Brain microvascular endothelial cell (primary cell): ENCODE data around the gene AFF1.
A peak's percentile ranks its signal among the peaks of the same experiment; 100 is the strongest.

Source experiments
- DNase-seq: peaks from one replicate; pipeline ENCODE4 v3.0.0-alpha.2; 2020
- H3K27ac ChIP-seq: fragments of 250-450 bp; sonication (Bioruptor Pico); 2 replicates; pipeline ENCODE4 v1.5.1; 2020; ENCODE audit warnings: mild to moderate bottlenecking, moderate library complexity
- H3K27me3 ChIP-seq: fragments of 250-450 bp; sonication (Bioruptor Pico); replicated peaks from 2 replicates; pipeline ENCODE4 v1.5.1; 2020; ENCODE audit warnings: mild to moderate bottlenecking
- H3K36me3 ChIP-seq: fragments of 250-450 bp; sonication (Bioruptor Pico); replicated peaks from 2 replicates; pipeline ENCODE4 v1.5.1; 2020; ENCODE audit warnings: mild to moderate bottlenecking
- H3K4me3 ChIP-seq: 2 replicates; pipeline ENCODE4 v1.5.1; 2011; ENCODE audit warnings: low read depth, mild to moderate bottlenecking, control low read depth, low read length, moderate library complexity
- CTCF ChIP-seq: IDR thresholded peaks from 2 replicates; pipeline ENCODE4 v1.5.1; 2011; ENCODE audit warnings: low read depth, mild to moderate bottlenecking, moderate library complexity, low read length, control low read depth, inconsistent platforms; ENCODE audit errors: missing control alignments
- in situ Hi-C: cut with HindIII; loops from 2 replicates; pipeline ENCODE4 v1.10.0; 2017; ENCODE audit warnings: low sequenced_read_pairs, low pct_ligation_motif_present

The AFF1 gene

DNA sequence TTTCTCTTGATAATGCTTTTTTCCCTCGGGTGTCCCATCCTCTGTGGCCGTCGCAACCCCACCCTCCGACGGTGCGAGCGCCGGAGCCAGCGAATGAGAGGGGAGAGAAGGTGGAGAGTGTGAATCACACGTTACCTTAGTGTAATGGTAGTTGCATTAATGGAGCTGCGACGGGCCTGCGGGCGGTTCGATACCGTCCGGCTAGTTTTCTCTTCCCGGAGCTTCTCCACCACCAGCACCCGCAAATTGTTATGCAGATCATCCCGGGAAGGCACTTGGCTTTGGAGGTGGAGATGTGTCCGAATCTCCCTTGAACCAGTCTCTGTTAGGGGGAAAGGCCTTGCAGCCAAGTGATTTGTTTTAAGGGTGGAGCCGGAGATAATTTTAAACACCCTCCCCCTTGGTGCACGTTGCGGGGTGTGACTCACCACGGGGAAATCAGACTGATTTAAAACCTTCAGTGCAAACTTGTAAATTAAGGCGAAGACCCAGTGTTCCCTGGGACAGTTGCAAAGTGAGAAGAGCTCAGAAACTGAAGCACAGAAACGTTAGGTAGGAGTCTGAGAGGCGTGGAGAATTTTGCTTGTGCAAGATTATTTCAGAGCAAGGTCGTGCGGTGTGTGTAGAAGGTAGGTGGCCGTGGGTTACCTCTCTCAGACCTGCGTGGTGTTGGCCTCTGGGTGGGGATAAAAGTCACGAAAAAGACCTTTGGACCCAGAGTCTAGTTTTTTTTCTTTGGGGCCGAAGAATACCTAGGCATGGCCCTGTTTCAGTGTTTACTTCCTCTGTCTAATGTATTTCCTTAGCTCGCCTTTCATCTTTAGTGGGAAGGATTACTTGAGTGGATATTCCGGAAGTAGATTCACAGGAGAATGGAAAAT lies 1.3 kb downstream of the AFF1 start:
- in situ Hi-C loops: loop anchor here (25.0 kb wide), 1 partner anchor 176 kb away; no protein-coding TSS in a partner anchor
- Histone ChIP-seq H3K27ac (peak overlapping the region; percentile 75), H3K27me3 (no peaks in the 10 kb centered on the region), H3K36me3 (no peaks in the 10 kb centered on the region), H3K4me3 (peak overlapping the region; percentile 83)
- DNase-seq: peak; percentile 31
- no peak for TF ChIP-seq CTCF

GRCh38 chr4:86938771-86939520 lies 4.1 kb downstream of the AFF1 start:
- Histone ChIP-seq H3K36me3 (no peaks in the 10 kb centered on the region), H3K4me3 (no peak overlapping the region), H3K27me3 (no peaks in the 10 kb centered on the region), H3K27ac (no peak overlapping the region)
- DNase-seq: no peak
- TF ChIP-seq CTCF: no peak
- in situ Hi-C loops: loop anchor here (25.0 kb wide), 1 partner anchor 173 kb away; no protein-coding TSS in a partner anchor

DNA sequence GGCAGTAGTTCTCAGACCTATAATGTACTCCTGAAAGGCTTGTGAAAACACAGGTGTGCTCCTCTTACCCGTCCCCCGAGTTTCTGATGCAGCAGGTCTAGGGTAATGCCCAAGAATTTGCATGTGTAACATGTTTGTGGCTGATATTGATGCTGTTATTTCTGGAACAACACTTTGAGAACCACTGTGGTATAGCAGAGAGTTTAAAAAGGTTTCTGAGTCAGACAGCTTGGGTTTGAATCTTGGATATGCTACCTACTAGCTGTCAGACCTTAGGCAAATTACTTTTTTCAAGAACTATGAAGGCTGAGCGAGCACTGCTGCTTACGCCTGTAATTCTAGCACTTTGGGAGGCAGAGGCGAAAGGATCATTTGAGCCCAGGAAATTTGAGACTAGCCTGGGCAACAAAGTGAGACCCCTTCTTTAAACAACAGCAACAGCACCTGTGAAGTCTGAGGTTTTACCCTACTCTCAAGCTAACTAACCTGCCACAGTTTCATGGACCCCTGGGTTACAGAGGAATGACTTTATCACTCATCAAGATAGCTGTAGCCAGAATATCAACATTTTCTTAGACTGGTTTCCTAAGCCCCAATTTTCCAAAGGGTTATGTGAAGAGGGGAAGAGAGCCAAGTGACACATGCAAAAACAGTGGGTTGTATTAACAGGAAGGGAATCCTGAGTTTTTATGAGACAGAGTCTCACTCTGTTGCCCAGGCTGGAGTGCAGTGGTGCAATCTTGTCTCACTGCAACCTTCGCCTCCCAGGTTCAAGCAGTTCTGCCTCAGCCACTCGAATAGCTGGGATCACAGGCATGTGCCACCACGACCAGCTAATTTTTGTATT lies 5.1 kb downstream of the AFF1 start:
- Histone ChIP-seq H3K27ac (no peak overlapping the region), H3K27me3 (no peaks in the 10 kb centered on the region), H3K36me3 (no peaks in the 10 kb centered on the region), H3K4me3 (no peak overlapping the region)
- DNase-seq: no peak
- TF ChIP-seq CTCF: no peak
- in situ Hi-C loops: loop anchor here (25.0 kb wide), 1 partner anchor 172 kb away; no protein-coding TSS in a partner anchor

GRCh38 chr4:86940920-86941460 lies 6.2 kb downstream of the AFF1 start:
- no peaks in the 10 kb centered on the region for H3K27me3 ChIP-seq
- H3K27ac ChIP-seq: no peak overlapping the region
- no peak for DNase-seq
- in situ Hi-C loops: loop anchor here (25.0 kb wide), 1 partner anchor 171 kb away; no protein-coding TSS in a partner anchor
- H3K36me3 ChIP-seq: no peaks in the 10 kb centered on the region
- no peak overlapping the region for H3K4me3 ChIP-seq
- TF ChIP-seq CTCF: no peak

DNA sequence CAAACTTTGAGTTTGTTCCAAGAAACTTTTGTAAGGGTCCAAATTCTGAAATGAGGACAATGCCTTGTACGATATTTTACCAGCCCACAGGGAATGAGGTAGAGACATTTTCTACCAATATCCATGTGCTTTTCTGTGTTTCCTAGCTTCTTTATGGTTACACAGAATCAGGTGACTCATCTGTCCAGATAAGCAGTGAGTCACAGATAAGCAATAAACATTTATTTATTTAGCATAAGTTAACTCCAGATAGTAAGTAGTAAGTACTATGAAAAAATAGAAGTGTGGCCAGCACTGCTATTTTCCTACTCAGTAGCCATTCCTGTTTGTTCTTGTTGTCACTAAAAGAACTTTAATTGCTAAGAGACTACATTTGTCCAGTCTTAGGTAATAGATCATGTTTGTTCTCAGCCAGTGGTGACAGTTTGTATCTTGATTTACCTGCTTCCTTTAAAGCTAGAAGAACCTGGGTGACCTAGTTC lies 7.4 kb downstream of the AFF1 start:
- in situ Hi-C loops: loop anchor here (25.0 kb wide), 1 partner anchor 170 kb away; no protein-coding TSS in a partner anchor
- no peaks in the 10 kb centered on the region for H3K27me3 ChIP-seq
- peak; percentile 62 for DNase-seq
- no peak overlapping the region for H3K27ac ChIP-seq
- H3K36me3 ChIP-seq: no peaks in the 10 kb centered on the region
- H3K4me3 ChIP-seq: no peak overlapping the region
- no peak for TF ChIP-seq CTCF
